GM18498 (cell line): ENCODE results near the gene ARFGAP1.

Experiments
- ATAC-seq: cut with Tn5 transposase; IDR thresholded peaks from one replicate; pipeline ENCODE4 v1.9.1; 2021; ENCODE audit warnings: mild to moderate bottlenecking, moderate library complexity; ENCODE audit not compliant: unreplicated experiment

ARFGAP1 gene

GRCh38 chr20:63306673-63307537 lies 34.3 kb downstream of the ARFGAP1 start:
- ATAC-seq = no peak

- no peak for ATAC-seq
These were observed 35.1 kb downstream of the ARFGAP1 start for GRCh38 chr20:63307538-63308217.

GRCh38 chr20:63308218-63308911 lies 35.8 kb downstream of the ARFGAP1 start:
- ATAC-seq = no peak

GRCh38 chr20:63309261-63310071 lies 36.9 kb downstream of the ARFGAP1 start:
- no peak for ATAC-seq

GRCh38 chr20:63310265-63310991 lies 37.8 kb downstream of the ARFGAP1 start:
- no peak for ATAC-seq

- ATAC-seq = no peak
These were observed 38.7 kb downstream of the ARFGAP1 start for GRCh38 chr20:63311186-63311832.

GRCh38 chr20:63311833-63312243 lies 39.2 kb downstream of the ARFGAP1 start:
- ATAC-seq = no peak

- no peak for ATAC-seq
These were observed 39.7 kb downstream of the ARFGAP1 start for GRCh38 chr20:63312273-63312672.

GRCh38 chr20:63312690-63313348 lies 40.2 kb downstream of the ARFGAP1 start:
- no peak for ATAC-seq

GRCh38 chr20:63313349-63314014 lies 40.9 kb downstream of the ARFGAP1 start:
- ATAC-seq = no peak

GRCh38 chr20:63314015-63314471 lies 41.4 kb downstream of the ARFGAP1 start:
- no peak for ATAC-seq

- no peak for ATAC-seq
These were observed 42.1 kb downstream of the ARFGAP1 start for GRCh38 chr20:63314566-63315239.

GRCh38 chr20:63315240-63315689 lies 42.7 kb downstream of the ARFGAP1 start:
- no peak for ATAC-seq

GRCh38 chr20:63315731-63316491 lies 43.3 kb downstream of the ARFGAP1 start:
- no peak for ATAC-seq

- no peak for ATAC-seq
These were observed 43.9 kb downstream of the ARFGAP1 start for GRCh38 chr20:63316502-63316921.

- ATAC-seq = no peak
These were observed 44.4 kb downstream of the ARFGAP1 start for GRCh38 chr20:63317061-63317460.
